ENCODE data around the gene NIF3L1.
"Not testable (repeated sequence)": the region's sequence is repeated elsewhere in the genome, so short reads cannot be mapped to it uniquely, and the experiment has no call there.

Gene NIF3L1

DNA sequence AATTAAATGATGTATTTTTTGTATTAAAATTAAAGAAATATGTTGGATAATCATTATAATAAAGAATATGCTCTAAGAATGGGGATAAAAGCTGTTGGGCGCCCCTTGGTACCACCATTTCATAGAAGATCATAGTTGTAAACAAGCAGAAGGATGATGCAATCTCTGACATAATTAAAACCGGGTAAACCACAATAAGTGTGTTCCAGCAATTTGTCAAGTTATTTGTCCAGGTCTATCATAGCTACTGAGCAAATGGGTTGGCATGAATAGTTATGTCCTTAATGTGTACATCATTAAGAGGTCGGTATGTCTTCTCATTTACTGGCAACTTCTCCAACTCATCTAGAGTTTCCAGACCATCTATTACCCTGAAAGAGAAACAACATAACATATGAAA, 18.0 kb upstream of the NIF3L1 start:
- DNase-seq (ENCODE audit: low read depth in 4 of 4, low spot score in 1 of 4) = no peak

DNA sequence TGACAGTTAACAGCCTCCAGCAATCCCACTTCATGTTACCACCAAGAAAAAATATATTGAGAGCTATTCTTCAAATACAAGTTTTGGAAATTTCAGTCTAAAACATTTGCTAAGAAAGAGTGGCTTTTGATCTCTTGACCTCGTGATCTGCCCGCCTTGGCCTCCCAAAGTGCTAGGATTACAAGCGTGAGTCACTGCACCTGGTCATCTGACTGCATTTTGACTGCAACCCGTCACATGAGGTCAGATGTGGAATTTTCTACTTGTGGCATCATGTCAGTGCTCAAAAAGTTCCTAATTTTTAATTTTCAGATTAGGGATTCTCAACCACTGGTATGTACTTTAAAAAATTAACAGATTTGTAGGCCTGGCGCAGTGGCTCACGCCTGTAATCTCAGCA, 15.6 kb upstream of the NIF3L1 start:
- no peak for DNase-seq (ENCODE audit: low read depth in 4 of 4, low spot score in 1 of 4)

DNA sequence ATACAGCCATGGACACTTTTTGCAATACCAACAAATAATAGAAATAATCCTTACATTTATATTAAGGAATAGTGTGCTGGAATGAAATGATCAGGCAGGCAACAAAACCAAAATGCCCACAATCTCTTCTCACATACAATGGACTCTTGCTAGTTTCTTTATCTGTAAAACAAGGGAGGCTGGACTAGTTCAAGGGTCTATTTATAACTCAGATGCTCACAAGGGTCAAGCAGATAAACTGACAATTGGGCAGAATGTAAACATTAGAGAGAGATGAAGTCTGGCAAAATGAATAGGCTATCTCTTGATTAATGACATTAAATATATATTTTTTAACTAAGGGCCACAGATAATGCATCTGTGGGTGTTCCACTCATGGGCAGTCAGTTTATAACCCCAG, 11.7 kb upstream of the NIF3L1 start:
- no peak for DNase-seq (ENCODE audit: low read depth in 4 of 4, low spot score in 1 of 4)

DNA sequence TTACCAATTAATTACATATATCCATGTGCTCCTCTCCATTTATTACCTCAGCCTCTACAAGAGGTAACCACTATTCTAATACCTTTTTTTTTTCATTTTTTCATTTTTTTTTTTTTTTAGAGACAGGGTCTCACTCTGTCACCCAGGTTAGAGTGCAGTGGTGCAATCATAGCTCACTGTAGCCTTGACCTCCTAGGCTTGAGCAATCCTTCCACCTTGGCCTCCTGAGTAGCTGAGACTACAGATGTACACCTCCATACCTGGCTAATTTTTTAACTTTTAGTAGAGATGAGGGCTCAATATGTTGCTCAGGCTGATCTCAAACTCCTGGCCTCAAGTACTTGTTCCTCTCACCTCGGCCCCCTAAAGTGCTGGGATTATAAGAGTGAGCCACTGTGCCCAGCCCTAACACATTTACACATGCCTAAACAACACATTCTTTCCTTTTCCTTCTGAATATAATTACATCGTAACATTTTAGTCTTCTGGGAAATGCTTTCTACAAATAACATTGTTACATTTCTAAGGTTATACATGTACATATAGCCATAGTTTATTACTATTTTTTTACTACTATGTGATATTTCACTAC, 10.8 kb upstream of the NIF3L1 start:
- DNase-seq (ENCODE audit: low read depth in 4 of 4, low spot score in 1 of 4) = no peak

DNA sequence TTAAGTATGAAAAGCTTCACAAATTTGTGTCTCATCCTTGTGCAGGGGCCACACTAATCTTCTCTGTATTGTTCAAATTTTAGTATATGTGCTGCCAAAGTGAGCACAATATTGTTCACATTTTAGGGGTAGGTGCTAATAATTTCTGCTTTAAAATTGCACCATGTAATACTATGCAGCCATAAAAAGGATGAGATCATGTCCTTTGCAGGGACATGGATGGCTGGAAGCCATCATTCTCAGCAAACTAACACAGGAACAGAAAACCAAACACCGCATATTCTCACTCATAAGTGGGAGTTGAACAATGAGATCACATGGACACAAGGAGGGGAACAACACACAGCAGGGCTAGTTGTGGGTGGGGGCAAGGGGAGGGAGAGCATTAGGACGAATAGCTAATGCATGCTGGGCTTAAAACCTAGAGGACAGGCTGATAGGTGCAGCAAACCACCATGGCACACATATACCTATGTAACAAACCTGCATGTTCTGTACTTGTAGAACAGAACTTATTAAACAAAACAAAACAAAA, 7.4 kb upstream of the NIF3L1 start:
- not testable (repeated sequence) for DNase-seq (ENCODE audit: low read depth in 4 of 4, low spot score in 1 of 4)

DNA sequence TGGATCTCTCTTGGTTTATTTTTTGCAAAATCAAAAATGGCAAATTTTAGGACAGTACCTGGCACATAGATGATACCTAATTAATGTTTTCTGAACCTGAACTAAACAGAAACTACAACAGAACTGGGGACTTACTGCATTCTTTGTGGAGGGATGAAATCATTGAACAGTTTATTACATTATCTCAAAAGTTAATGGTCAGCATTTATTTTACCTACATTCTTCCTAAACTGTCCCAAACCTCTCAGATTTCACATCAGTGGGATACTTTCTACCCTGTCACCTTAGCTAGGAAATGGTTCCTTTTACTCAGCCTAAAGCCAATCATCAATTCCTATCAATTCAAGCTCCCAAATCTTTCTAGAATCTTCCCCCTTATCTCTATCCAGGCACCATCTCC, 10.3 kb downstream of the NIF3L1 start:
- DNase-seq (ENCODE audit: low read depth in 4 of 4, low spot score in 1 of 4) = no peak

DNA sequence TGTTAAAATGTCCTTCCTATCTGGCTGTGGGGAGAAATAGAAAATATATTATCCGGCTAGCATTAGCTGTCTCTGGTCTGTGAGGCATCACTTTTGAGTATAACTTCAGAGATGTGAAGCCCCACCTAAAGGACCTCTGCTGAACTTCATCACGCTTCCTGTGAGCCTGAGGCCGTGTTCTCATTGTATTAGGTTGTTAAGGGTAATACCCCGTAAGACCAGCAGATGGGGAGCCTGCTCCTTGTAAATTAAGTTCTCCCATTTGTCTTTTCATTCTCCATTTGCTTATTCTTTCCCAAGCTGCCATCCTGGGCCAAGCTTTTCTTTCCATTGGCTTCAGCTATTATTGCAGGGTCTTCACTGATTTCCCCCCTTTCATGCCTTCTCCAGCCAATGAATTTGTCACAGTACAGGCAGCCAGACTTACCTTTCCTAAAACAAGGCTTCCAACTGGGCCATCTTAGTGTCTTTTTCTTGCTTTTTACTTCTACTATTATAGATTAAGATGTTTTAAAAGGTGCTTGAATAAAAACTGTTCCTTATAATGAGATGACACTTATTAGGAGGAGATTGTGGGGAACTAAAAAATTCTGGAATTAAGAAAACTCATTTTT, 12.4 kb downstream of the NIF3L1 start:
- DNase-seq (ENCODE audit: low read depth in 4 of 4, low spot score in 1 of 4) = peak; percentile 13 to 50 (median 38)

DNA sequence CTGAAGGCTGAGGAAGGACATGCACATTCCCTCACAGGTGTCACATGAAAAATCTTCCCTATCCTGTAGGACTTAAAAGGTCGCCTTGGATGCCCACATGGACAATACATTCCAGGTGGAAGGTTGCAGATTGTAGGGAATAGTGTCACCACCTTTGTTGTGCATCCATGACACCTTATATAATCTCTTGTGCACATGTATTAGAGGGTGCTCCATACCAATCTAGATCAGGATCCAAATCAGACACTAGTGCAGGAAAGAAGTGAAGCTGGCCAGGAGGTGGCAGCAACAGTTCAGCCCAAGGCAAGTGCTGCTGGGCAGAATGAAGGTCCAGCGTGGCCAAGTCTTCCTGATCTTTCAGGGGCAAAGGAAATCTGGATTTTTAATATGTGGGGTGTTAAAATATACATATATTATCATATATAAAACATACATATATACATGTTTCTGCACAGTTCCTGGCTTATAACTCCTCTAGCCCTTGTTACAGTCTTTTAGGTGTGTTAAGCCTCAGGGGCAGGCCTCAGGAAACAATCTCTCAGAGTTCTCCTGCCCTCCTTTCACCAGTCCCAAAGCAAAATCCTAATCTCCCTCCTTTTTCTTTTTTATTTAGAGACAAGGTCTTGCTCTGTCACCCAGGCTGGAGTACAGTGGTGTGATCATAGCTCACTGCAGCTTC, 16.6 kb downstream of the NIF3L1 start:
- peak in 1 of 4 experiments; percentile 25 for DNase-seq (ENCODE audit: low read depth in 4 of 4, low spot score in 1 of 4)

DNA sequence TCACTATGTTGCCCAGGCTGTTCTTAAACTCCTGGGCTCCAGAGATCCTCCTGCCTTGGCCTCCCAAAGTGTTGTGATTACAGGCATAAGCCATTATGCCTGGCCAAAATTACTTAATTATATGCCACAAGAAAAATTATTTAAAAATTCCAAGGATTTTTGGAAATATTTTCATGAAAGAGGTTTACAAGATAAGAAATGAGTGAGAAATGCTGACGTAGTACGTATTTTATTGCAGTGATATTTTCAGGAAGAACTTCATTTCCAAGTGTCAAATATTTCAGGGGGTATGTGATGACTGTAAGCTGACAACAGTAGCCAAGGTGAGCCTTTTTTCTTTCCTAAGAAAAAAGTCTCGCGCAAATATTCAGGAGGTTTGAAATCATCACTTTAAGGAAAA, 20.8 kb downstream of the NIF3L1 start:
- no peak for DNase-seq (ENCODE audit: low read depth in 4 of 4, low spot score in 1 of 4)

DNA sequence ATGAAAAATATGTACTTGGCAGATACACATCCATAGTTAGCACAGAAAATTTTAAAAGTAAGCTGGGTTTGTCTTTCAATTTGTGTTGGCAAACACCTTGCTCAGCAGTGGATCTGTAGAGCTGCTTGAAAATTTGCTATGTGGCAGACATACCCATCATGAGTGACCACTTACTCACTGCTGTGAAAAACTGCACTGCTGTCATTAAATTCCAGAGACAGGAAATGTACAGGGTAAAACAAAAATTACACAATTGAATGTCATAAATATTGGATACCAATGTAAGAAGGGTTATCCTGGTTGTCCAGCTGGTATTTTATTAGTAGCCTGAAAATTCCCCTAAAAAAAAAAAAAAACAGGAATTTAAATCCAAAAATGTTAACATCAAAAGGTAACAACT, 24.5 kb downstream of the NIF3L1 start:
- DNase-seq (ENCODE audit: low read depth in 4 of 4, low spot score in 1 of 4) = no peak

DNA sequence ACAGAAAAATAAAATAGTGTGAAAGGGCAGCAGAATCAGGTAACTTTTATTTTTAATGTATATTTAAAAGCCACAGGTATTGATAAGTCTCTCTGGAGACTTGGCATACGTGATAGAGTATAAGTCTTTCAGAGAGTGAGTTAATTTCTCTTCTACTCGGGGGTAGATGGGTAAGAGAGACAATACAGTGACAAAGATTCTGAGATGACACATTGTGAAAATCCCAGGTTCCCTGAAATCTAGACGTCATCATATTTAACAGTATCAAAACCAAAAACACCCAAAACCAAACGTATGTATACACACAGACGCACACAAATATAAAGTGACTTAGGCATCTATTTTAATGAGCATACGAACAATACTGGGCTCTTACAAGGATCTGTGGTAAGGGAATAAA, 33.3 kb downstream of the NIF3L1 start:
- no peak for DNase-seq (ENCODE audit: low read depth in 4 of 4, low spot score in 1 of 4)

DNA sequence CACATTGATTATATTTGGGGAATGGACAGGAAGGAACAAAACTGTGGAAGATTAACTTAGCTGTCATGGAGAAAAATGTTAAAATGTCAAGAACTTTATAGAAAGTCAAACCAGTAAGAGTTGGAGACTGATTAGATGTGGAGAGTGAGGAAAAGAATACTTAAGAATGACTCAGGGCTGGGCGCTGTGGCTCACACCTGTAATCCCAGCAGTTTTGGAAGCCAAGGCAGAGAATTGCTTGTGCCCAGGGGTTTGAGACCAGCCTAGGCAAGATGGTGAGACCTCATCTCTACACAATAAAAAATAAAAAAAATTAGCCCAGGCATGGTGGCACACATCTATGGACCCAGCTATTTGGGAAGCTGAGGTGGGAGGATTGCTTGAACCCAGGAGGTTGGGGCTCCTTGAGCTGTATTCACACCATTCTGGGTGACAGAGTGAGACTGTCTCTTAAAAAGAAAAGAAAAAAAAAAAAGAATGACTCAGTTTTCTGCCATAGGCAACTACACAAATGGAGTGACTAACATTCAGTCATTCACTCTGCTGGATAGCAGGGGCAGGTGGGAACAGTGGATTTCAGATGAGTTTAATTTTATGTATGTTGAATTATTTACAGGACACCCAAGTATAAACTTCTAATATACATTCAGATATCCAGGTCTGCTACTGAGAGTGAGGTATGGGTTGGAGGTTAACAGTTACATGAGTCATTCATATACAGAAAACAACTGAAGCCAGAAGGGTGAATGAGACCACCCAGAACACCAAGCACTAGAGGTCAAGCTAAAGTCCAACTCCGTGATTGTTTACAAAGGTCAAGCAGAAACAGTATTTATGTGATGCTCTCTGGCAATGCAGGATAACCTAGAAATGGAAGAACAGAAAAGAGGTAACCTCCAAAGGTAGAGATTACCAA, 40.4 kb downstream of the NIF3L1 start:
- DNase-seq (ENCODE audit: low read depth in 4 of 4, low spot score in 1 of 4) = no peak

DNA sequence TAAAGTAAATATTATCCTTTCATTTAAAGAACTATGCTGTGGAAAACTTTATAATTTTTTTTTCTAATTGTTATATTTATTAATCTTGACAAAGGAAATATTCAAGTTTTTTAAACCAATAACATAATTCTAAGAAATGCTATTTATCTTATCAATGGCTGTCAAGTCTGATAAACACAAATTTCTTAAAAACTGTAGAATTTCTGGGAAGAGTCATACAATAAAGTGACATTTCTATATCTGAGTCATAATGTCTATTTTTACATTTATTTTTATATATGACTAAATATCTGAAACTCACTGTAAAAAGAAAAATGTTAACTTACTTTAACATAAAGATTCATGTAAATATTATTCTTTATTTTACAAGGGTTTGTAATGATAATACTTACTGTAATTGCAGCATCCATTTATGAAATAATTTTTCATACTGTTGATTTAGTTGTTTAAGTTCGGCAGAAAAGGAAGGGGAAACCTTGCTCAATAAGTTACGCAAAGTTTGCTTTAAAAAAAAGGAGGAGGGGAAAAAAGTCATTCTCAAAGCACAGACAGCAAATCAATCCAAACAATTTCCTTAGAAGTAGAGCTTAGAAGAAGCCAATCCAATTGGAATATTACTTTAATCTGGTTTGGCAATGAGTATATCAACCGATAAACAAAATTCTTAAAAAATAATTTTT, 41.9 kb downstream of the NIF3L1 start:
- no peak for DNase-seq (ENCODE audit: low read depth in 4 of 4, low spot score in 1 of 4)

DNA sequence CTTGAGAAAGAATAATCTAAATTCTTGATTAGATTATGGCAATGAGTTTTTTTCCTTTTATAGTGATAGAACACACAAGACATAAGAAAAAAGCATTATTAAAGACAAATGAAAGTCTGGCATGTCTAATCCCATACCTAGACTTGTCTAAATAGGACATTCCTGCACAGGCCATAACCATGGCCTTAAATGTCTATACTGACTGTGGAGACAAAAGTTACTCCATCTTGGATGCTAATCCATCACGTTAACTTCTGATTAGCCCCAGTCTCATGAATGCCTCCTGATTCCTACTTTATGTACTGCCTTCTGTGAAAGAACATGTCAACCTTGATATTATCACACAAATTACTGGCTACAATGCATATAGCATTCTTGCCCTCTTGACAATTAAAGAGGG, 50.7 kb downstream of the NIF3L1 start:
- no peak for DNase-seq (ENCODE audit: low read depth in 4 of 4, low spot score in 1 of 4)

DNA sequence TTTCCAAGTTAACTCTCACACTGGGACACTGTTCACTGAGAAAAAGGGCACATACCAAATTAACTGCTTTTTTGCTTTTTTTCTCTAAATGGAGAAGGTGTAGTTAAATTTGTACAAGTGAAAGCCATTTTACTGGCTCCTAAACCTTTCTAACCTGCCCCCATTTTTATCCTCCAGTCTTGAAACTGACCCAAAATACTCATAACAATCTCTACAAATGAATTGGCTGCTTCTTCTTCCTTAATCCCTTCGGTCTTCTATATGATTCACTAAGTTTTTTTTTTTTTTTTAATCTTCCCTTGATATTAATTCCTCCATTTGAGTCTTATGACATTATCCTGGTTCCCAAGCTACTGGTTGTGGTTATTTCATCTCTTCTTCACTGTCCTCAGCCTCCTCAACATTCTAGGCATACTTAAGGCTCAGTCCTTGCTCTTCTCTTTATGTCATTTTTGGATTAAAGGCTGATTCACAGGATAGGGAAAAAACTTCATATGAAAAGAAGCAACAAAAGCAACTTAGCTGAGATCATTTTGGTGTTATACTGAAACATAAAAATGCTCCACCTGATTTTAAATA, 54.4 kb downstream of the NIF3L1 start:
- DNase-seq (ENCODE audit: low read depth in 4 of 4, low spot score in 1 of 4) = no peak

DNA sequence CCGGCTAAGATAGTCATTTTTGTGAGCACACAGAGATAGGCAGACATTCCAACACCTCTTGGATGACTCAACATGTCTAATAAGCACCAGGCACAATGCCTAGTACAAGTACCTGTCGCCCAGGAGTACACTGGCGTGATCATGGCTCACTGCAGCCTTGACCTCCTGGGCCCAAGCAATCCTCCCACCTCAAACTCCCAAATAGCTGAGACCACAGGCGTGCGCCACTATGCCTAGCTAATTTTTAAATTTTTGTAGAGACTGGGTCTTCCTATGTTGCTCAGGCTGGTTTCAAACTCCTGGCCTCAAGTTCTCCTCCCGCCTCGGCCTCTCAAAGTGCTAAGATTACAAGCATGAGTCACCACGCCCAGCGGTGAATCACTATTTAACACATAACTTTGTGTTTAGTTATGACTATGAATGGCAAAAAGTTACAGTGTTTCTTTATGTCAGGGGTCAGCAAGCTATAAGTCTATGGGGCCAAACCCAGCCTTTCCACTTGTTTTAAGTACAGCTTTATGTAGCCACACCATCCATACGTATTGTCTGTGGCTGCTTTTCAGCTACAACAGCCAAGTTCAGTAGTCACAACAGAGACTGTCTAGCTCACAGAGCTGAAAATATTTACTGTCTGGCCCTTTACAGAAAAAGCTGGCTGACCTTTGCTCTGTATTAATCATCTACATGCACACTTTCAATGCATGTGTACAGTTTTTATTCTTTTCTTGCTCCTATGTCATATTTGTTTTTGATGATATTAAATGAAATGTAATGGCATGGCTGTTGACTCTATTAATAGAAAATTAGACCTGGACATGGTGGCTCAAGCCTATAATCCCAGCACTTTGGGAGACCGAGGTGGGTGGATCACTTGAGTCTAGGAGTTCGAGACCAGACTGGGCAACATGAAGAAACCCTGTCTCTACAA, 55.6 kb downstream of the NIF3L1 start:
- peak; percentile 16 to 68 (median 46) for DNase-seq (ENCODE audit: low read depth in 4 of 4, low spot score in 1 of 4)

DNA sequence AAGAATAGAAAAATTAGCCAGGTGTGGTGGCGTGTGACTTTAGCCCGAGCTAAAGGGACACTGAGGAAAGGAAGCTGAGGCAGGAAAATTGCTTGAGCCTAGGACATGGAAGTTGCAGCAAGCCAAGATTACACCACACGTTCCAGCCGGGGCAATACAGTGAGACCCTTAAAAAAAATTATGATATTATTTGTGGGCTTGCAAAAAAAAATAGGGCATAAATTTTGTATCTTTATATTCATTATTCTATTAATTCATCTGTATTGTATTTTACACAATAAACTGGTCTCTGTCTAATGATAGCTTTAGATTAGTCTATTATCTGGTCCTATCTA, 56.2 kb downstream of the NIF3L1 start:
- no peak for DNase-seq (ENCODE audit: low read depth in 4 of 4, low spot score in 1 of 4)

DNA sequence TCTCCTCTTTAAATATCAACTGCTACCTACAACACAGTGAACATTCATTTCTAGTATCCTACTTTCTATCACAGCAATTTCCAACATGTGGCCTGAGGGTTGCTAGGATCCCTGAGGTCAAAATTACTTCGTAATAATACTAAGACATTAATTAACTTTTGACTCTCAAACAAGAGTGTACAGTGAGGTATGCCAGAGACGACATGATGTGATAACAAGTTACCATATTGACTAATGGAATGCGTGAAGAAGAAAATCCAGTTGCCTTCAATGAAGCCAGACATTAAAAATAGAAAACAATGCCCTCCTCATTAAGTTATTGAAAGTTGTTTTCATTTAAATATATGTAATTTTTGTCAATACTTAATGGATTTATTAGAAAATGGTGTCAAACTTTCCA, 61.2 kb downstream of the NIF3L1 start:
- no peak for DNase-seq (ENCODE audit: low read depth in 4 of 4, low spot score in 1 of 4)

All from stimulated activated CD4-positive, alpha-beta T cell treated with anti-CD3 and anti-CD28 coated beads, Interleukin-1b, Interleukin-23, amount 100 ng/mL, for 24 hours (primary cell).